Stimulated activated CD8-positive, alpha-beta memory T cell treated with anti-CD3 and anti-CD28 coated beads, Interleukin-7, amount 100 ng/mL, for 24 hours (primary cell): ENCODE measurements around the gene IZUMO1R.
"Not testable (repeated sequence)": the region's sequence is repeated elsewhere in the genome, so short reads cannot be mapped to it uniquely, and the experiment has no call there.

Experiments
- DNase-seq: peaks from one replicate; pipeline ENCODE4 v3.0.0-alpha.2; 2020; ENCODE audit warnings: low read depth

Gene IZUMO1R

GRCh38 chr11:94325681-94326080, 21.3 kb downstream of the IZUMO1R start:
- DNase-seq: peak; percentile 5

- DNase-seq: no peak
Measured at GRCh38 chr11:94326947-94327346, 22.6 kb downstream of the IZUMO1R start.

- no peak for DNase-seq
Measured at GRCh38 chr11:94328587-94329080, 24.3 kb downstream of the IZUMO1R start.

GRCh38 chr11:94329501-94329900, 25.1 kb downstream of the IZUMO1R start:
- DNase-seq: no peak

GRCh38 chr11:94330789-94331188, 26.4 kb downstream of the IZUMO1R start:
- no peak for DNase-seq

- DNase-seq: no peak
Measured at GRCh38 chr11:94332814-94333213, 28.4 kb downstream of the IZUMO1R start.

- no peak for DNase-seq
Measured at GRCh38 chr11:94336033-94336432, 31.7 kb downstream of the IZUMO1R start.

GRCh38 chr11:94338651-94339050, 34.3 kb downstream of the IZUMO1R start:
- DNase-seq: no peak

GRCh38 chr11:94342250-94342649, 37.9 kb downstream of the IZUMO1R start:
- no peak for DNase-seq

GRCh38 chr11:94343495-94343894, 39.1 kb downstream of the IZUMO1R start:
- DNase-seq: no peak

- DNase-seq: not testable (repeated sequence)
Measured at GRCh38 chr11:94346311-94346710, 41.9 kb downstream of the IZUMO1R start.

- DNase-seq: not testable (repeated sequence)
Measured at GRCh38 chr11:94350850-94351563, 46.6 kb downstream of the IZUMO1R start.
